Stimulated activated memory B cell treated with anti-CD40 and anti-IgM and Interleukin-4, amounts not matched to agents 10 μg/mL and 1 μg/mL and 100 μg/mL, for 72 hours (primary cell): ENCODE results near the gene ALDH5A1.

ENCODE experiments used
- ATAC-seq: fragments of 150-1000 bp; cut with Tn5 transposase; 2 replicates; pipeline ENCODE4 v1.10.0; 2021
- H3K27ac Mint-ChIP-seq: one replicate; pipeline ENCODE4 v1.8.0; 2022; ENCODE audit warnings: mild to moderate bottlenecking, mixed read lengths
- H3K27me3 Mint-ChIP-seq: one replicate; pipeline ENCODE4 v1.8.0; 2022; ENCODE audit warnings: mixed read lengths
- H3K36me3 Mint-ChIP-seq: one replicate; pipeline ENCODE4 v1.8.0; 2022; ENCODE audit warnings: mixed read lengths
- H3K4me1 Mint-ChIP-seq: one replicate; pipeline ENCODE4 v1.8.0; 2022; ENCODE audit warnings: mixed read lengths
- H3K4me3 Mint-ChIP-seq: one replicate; pipeline ENCODE4 v1.8.0; 2022; ENCODE audit warnings: mild to moderate bottlenecking, moderate library complexity, mixed read lengths
- H3K9me3 Mint-ChIP-seq: one replicate; pipeline ENCODE4 v1.8.0; 2022; ENCODE audit warnings: mixed read lengths

The ALDH5A1 gene

DNA sequence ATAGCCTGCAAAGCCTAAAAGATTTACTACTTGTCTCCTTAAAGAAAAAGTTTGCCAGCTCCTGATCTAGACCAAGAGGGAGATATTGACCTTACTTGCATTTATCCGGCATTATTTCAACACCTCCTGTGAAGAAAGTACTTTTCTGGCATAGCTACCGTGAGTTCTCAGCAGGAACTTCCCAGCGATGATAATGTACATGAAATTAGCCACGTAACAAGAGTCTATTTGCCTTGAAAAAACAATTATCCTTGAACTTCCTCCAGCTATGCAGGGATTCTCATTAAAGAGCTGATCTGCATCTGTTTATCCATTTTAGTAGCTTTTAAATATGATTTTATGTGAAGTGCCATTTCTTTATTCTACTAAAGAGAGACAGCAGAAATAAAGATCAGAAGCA lies 41.7 kb downstream of the ALDH5A1 start:
- Mint-ChIP-seq H3K27me3 (no peaks in the 10 kb centered on the region), H3K4me1 (no peaks in the 10 kb centered on the region), H3K36me3 (peaks cover 41% of the 10 kb centered on the region), H3K4me3 (no peak overlapping the region), H3K27ac (no peak overlapping the region), H3K9me3 (no peaks in the 10 kb centered on the region)
- ATAC-seq: no peak

DNA sequence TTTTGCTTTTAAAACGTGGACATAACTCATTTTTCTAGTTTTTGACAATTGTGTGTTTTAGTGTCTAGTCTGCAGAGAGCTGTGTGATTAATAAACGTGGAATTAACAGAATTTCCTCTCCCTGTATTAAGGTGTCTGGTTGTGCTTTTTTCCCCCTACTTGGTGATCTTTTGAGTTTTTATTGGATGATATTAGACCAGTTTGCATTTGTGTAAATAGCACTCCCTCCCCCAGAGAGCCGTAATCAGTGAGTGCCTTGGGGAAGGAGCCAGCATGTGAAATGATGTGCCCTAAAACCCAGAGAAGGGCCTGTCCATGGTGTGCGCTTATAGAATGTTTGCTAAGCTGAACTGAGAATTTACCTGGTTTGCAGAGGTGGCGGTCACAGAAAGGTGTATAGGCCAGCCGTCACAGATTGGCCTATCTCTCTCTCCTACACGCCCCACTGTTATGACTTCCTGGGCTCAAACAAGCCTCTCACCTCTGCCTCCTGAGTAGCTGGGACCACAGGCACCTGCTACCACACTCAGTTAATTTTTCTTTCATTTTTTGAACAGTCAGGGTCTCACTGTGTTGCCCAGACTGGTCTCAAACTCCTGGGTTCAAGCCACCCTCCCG lies 42.4 kb downstream of the ALDH5A1 start:
- H3K4me3 Mint-ChIP-seq: no peak overlapping the region
- H3K9me3 Mint-ChIP-seq: no peaks in the 10 kb centered on the region
- no peak for ATAC-seq
- peaks cover 37% of the 10 kb centered on the region for H3K36me3 Mint-ChIP-seq
- no peaks in the 10 kb centered on the region for H3K27me3 Mint-ChIP-seq
- H3K27ac Mint-ChIP-seq: no peak overlapping the region
- no peaks in the 10 kb centered on the region for H3K4me1 Mint-ChIP-seq

DNA sequence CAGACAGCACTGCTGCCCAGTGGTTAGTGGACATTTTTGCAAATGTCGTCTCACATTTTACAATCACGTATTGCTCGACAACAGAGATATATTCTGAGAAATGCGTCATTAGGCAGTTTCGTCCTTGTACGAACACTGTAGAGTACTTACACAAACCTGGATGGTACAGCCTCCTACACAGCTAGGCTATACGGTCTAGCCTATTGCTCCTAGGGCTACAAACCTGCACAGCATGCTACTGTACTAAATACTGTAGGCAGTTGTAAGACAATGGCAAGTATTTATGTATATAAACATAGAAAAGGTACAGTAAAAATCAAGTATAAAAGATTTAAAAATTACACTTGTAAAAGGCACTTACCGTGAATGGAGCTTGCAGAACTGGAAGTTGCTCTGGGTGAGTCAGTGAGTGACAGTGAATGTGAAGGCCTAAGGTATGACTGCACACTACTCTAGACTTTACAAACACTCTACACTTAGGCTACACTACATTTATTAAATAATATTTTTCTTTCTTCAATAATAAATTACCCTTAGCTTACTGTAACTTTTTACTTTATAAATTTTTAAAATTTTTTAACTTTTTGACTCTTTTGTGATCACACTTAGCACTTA lies 43.1 kb downstream of the ALDH5A1 start:
- H3K27me3 Mint-ChIP-seq: no peaks in the 10 kb centered on the region
- peaks cover 30% of the 10 kb centered on the region for H3K36me3 Mint-ChIP-seq
- H3K4me1 Mint-ChIP-seq: no peaks in the 10 kb centered on the region
- H3K27ac Mint-ChIP-seq: no peak overlapping the region
- H3K9me3 Mint-ChIP-seq: no peaks in the 10 kb centered on the region
- no peak for ATAC-seq
- H3K4me3 Mint-ChIP-seq: no peak overlapping the region

DNA sequence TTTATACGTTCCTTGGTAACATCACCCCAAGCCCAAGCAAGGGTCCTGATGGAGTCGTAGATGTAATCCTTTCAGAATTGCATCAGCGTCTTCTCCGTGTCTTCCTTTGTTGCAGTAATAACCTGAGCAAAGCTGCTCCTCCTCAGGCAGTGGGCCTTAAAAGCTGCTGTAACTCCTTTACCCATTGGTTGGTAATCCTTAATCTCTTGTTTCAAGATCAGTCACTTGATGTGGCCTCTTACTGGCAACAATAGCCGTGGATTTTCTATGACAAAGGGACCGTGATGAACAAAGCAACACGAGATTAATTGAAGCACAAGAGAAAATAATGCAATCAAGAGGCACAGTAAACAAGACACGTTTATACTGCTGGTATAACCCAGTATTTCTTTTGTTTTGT lies 44.6 kb downstream of the ALDH5A1 start:
- no peaks in the 10 kb centered on the region for H3K27me3 Mint-ChIP-seq
- peaks cover 20% of the 10 kb centered on the region for H3K36me3 Mint-ChIP-seq
- no peak overlapping the region for H3K27ac Mint-ChIP-seq
- no peak overlapping the region for H3K4me3 Mint-ChIP-seq
- H3K9me3 Mint-ChIP-seq: no peaks in the 10 kb centered on the region
- no peaks in the 10 kb centered on the region for H3K4me1 Mint-ChIP-seq
- ATAC-seq: no peak

DNA sequence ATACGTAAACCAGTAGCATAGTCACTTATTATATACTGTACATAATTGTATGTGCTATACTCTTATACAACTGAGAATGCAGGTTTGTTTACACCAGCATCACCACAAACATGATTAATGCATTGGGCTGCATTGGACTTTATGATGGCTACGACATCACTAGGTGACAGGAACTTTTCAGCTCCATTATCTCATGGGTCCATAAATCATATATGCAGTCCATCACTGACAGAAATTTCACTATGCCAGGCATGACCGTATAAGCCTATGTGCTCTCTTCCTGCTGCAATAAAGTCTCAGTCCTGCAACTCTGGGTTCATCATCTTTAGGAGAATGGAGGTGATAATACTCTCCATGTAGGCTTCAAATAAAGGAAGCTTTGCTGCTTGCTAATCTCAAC lies 45.4 kb downstream of the ALDH5A1 start:
- no peaks in the 10 kb centered on the region for H3K9me3 Mint-ChIP-seq

DNA sequence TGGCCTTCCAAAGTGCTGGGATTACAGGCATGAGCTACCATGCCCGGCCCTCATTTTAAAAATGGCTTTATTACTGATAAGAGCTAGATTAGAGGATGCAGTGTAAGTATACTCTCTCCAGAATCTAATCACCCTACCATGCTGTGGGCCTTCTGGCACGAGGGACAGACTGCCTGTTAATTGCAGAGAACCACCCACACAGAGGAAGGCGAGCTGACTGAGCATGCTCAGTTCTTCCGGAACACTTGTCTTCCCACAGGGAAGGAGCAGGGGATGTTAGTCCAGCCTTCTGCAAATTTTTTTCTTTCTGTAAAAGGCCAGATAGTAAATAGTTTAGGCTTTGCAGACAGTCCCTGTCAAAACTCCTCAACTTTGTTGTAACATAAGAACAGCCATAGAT lies 48.9 kb downstream of the ALDH5A1 start:
- Mint-ChIP-seq H3K27me3 (no peaks in the 10 kb centered on the region), H3K9me3 (no peaks in the 10 kb centered on the region), H3K27ac (no peak overlapping the region), H3K4me1 (no peaks in the 10 kb centered on the region), H3K36me3 (peaks cover 7% of the 10 kb centered on the region), H3K4me3 (no peak overlapping the region)
- ATAC-seq: no peak

More for the DNA sequence above, 45.4 kb downstream of the ALDH5A1 start:
- H3K4me3 Mint-ChIP-seq: no peak overlapping the region
- no peak overlapping the region for H3K27ac Mint-ChIP-seq
- no peaks in the 10 kb centered on the region for H3K4me1 Mint-ChIP-seq
- H3K36me3 Mint-ChIP-seq: peaks cover 14% of the 10 kb centered on the region
- ATAC-seq: no peak
- no peaks in the 10 kb centered on the region for H3K27me3 Mint-ChIP-seq

DNA sequence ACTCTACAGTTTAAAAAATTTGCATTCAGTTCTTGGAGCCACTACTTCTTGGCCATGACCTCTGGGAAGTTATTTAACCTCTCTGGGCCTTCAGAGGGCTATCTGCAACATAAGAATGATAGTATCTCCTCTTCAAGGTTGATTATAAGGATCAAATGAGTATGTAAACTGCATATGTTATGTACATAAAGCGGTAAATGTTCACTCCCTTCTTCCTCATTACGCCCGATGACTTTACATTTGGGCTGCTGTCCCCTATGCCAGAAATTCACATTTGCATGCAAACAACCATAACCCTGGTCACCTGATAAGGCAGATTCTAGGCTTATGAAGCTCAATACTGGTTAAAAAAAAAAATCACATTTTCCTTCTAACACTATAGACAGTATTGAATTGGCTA lies 50.4 kb downstream of the ALDH5A1 start:
- Mint-ChIP-seq H3K36me3 (peaks cover 6% of the 10 kb centered on the region), H3K4me1 (no peaks in the 10 kb centered on the region)

DNA sequence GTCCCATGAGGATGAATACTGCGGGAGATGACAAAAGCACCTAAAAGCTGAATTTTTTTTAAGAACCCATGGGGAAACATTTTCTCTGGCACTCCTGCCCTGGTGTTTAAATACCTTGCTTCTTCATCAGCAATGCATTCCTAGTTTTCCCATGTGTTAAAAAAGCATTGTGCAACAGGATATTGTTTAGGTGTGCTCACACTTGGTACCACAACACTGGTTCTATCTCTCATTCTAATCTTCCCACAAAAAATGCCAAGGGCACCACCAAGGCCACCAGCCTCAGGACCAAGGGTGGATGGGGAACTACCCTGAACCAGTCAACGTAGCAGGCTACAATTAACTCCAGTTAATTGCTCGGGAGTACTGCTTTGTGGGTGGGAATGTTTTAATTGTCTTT lies 50.9 kb downstream of the ALDH5A1 start:
- Mint-ChIP-seq H3K9me3 (no peaks in the 10 kb centered on the region), H3K4me1 (no peaks in the 10 kb centered on the region), H3K4me3 (no peak overlapping the region), H3K27ac (no peak overlapping the region), H3K27me3 (no peaks in the 10 kb centered on the region), H3K36me3 (peaks cover 6% of the 10 kb centered on the region)
- ATAC-seq: no peak

More for the DNA sequence above, 50.4 kb downstream of the ALDH5A1 start:
- Mint-ChIP-seq H3K27ac (no peak overlapping the region), H3K9me3 (no peaks in the 10 kb centered on the region), H3K27me3 (no peaks in the 10 kb centered on the region), H3K4me3 (no peak overlapping the region)
- no peak for ATAC-seq

DNA sequence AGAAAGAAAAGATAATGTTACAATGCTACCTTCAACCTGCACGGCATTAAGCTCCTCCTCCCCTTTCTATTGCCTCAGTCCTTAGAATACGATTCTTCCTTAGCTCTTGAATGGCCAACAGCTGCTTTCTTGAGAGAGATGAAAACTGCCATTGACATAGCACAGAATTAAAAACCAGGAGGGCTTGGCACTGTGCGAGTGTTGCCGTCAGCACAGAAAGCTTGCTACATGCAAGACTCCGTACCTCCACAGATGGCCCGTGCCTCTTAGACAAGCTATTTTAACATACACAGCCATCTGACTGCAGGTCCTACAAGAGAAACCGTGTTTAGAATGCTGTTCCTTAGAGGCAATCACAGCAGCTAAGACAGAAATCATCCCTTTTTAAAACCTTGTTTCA lies 51.7 kb downstream of the ALDH5A1 start:
- Mint-ChIP-seq H3K27me3 (no peaks in the 10 kb centered on the region), H3K4me3 (no peak overlapping the region), H3K4me1 (no peaks in the 10 kb centered on the region), H3K36me3 (peaks cover 6% of the 10 kb centered on the region), H3K27ac (no peak overlapping the region), H3K9me3 (no peaks in the 10 kb centered on the region)
- no peak for ATAC-seq

DNA sequence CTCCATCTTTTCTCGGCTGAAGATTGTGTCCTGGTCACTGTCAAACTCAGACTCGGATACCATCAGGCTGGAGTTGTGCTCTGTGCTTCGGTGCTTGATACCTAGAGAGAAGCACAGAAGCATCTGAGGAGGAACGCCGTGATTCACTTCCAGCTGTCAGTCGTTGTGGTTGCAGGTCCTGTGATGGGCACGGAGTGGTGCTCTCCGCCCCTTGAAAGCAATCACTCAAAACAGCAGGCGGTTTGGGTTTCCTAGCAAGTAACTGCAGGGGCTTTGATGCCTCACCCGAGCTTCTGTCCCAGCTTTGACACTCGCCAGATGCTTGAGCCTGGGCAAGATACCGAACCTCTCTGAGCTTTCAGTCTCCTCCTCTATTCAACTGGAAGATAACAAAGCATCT lies 52.5 kb downstream of the ALDH5A1 start:
- Mint-ChIP-seq H3K27me3 (no peaks in the 10 kb centered on the region), H3K4me3 (no peak overlapping the region), H3K4me1 (no peaks in the 10 kb centered on the region), H3K36me3 (peaks cover 6% of the 10 kb centered on the region), H3K9me3 (no peaks in the 10 kb centered on the region), H3K27ac (no peak overlapping the region)
- no peak for ATAC-seq

DNA sequence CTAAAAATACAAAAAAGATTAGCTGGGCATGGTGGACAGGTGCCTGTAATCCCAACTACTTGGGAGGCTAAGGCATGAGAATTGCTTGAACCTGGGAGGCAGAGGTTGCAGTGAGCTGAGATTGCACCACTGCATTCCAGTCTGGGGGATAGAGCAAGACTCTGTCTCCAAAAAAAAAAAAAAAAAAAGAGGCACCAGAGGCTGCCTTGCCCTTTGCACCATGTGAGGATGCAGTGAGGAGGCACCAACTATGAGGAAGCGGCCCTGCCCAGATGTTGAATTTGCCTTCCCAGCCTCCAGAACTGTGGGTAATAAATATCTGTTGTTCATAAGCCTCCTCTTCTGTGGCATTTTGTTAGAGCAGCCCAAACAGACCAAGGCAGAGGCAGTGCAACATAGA lies 54.4 kb downstream of the ALDH5A1 start:
- Mint-ChIP-seq H3K9me3 (no peaks in the 10 kb centered on the region), H3K36me3 (peaks cover 6% of the 10 kb centered on the region), H3K27me3 (no peaks in the 10 kb centered on the region), H3K27ac (no peak overlapping the region), H3K4me1 (no peaks in the 10 kb centered on the region), H3K4me3 (no peak overlapping the region)
- ATAC-seq: no peak

DNA sequence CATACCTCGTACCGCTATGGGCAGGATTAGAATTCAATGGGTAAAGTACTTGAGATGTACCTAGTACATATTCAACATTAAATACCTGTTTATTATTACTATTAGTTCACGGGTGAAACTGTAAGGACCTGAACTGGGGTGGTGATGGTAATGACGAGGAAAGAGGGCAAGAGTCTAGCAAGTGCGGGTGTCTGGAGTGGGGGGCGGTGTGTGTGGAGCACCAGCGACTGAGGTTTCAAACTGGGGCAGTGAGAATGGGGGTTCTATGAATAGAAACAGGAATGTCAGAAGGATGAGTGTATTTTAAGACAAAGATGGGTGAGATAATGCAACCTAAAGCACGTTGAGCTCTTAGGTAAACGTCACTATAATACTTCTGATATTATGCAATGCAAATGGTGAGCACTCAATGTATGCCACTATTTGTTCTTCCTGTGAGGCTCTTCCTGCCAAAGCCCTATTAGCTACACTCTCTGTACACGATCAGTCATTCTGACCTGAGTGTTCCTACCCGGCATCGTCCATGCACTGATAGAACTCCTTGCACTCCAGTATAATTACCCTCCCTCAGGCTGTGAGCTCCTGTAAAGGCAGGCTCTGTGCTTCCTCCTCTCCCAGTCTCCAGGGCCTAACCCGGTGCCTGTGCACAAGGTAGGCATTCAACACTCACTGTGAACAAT lies 55.0 kb downstream of the ALDH5A1 start:
- no peaks in the 10 kb centered on the region for H3K4me1 Mint-ChIP-seq
- no peaks in the 10 kb centered on the region for H3K9me3 Mint-ChIP-seq
- no peaks in the 10 kb centered on the region for H3K27me3 Mint-ChIP-seq
- H3K27ac Mint-ChIP-seq: no peak overlapping the region
- H3K36me3 Mint-ChIP-seq: peaks cover 6% of the 10 kb centered on the region
- no peak overlapping the region for H3K4me3 Mint-ChIP-seq
- no peak for ATAC-seq

DNA sequence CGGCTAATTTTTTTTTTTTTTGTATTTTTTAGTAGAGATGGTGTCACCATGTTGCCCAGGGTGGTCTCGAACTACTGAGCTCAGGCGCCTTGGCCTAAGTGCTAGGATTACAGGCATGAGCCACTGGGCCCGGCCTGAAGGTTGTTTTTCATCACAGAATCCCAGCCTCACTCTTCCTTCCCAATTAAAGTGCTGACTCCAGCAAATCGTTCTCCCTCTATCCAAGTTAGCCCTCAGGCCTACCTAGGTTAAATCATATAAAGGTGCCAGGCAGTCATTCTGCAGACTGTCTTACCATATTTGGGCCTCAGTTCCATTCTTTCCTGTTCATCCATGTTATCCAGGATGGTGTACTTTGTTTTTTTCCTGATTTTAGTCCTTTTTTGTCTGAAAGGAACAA lies 56.4 kb downstream of the ALDH5A1 start:
- Mint-ChIP-seq H3K27me3 (no peaks in the 10 kb centered on the region), H3K4me3 (no peak overlapping the region)

DNA sequence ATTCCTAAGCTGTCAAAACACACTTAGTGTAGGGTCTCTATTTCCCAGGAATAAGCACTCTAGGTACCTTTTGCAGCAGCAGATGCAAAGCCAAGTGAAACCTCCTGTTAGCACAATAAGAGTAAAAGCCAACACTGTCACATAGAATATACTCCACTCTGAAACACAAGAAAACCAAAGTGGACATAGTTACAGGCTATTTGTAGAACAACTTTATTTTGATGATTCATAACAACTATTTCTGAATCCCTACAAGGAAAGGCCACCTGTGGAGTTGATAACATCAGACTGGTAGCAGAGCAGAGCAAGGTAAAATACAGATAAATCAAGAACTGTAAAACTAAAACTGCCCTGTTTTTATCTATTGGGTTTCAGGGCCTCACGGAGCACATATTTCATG lies 59.7 kb downstream of the ALDH5A1 start:
- Mint-ChIP-seq H3K27me3 (no peaks in the 10 kb centered on the region), H3K4me3 (no peak overlapping the region), H3K4me1 (no peaks in the 10 kb centered on the region), H3K36me3 (peaks cover 12% of the 10 kb centered on the region), H3K27ac (no peak overlapping the region), H3K9me3 (no peaks in the 10 kb centered on the region)
- no peak for ATAC-seq

More for the DNA sequence above, 56.4 kb downstream of the ALDH5A1 start:
- Mint-ChIP-seq H3K27ac (no peak overlapping the region), H3K36me3 (peaks cover 6% of the 10 kb centered on the region), H3K9me3 (no peaks in the 10 kb centered on the region), H3K4me1 (no peaks in the 10 kb centered on the region)
- no peak for ATAC-seq

DNA sequence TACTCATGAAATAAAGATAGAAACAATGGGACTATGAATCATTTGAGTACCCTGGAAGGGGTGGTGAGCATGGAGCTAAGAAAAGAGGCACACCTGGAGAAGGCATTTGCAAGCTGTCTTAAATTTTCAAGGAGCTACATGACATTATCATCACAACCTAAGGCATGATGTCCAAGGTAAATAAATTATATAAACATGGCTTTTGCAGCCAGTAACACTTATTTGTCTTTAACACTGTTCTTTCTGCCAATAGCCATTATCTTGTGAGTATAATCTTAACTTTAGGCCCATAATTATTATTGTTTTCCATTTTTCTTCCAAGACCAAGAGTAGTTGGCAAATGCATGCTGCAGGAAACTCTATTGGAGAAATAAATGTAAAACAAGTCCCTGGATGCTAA lies 63.7 kb downstream of the ALDH5A1 start:
- peaks cover 12% of the 10 kb centered on the region for H3K36me3 Mint-ChIP-seq
- ATAC-seq: no peak
- no peaks in the 10 kb centered on the region for H3K9me3 Mint-ChIP-seq
- no peak overlapping the region for H3K4me3 Mint-ChIP-seq
- H3K4me1 Mint-ChIP-seq: no peaks in the 10 kb centered on the region
- H3K27me3 Mint-ChIP-seq: no peaks in the 10 kb centered on the region
- H3K27ac Mint-ChIP-seq: no peak overlapping the region

DNA sequence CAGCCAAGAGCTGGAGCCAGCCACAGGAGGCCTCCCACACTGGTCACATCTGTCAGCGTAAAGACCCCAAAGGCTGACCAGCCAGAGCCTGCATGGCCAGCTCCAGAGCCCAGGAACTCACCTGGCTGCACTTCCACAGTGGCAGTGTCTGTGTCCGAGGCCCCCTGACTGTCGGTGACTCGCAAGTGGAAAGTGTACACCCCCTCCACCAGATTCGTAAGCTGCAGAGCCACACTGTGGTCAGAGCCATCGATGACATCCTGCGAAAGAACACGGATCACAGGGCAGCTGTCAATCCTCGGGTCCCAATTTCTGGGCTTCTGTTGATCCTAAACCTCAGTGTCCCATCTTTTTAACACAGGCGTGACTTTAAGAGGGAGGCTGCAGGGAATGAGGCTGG lies 69.3 kb downstream of the ALDH5A1 start:
- no peak for ATAC-seq
- Mint-ChIP-seq H3K4me1 (no peaks in the 10 kb centered on the region), H3K4me3 (no peak overlapping the region), H3K27ac (no peak overlapping the region), H3K9me3 (no peaks in the 10 kb centered on the region), H3K36me3 (peaks cover 7% of the 10 kb centered on the region), H3K27me3 (no peaks in the 10 kb centered on the region)
